GM12801 (cell line): ENCODE measurements around the gene BAZ2A.

ENCODE experiments used
- TF ChIP-seq, protein P1 (sequence below): IDR thresholded peaks from one replicate; pipeline ENCODE4 v1.5.1; 2011; ENCODE audit warnings: control low read depth; ENCODE audit not compliant: insufficient read length; ENCODE audit errors: extremely low read depth

The BAZ2A gene

DNA sequence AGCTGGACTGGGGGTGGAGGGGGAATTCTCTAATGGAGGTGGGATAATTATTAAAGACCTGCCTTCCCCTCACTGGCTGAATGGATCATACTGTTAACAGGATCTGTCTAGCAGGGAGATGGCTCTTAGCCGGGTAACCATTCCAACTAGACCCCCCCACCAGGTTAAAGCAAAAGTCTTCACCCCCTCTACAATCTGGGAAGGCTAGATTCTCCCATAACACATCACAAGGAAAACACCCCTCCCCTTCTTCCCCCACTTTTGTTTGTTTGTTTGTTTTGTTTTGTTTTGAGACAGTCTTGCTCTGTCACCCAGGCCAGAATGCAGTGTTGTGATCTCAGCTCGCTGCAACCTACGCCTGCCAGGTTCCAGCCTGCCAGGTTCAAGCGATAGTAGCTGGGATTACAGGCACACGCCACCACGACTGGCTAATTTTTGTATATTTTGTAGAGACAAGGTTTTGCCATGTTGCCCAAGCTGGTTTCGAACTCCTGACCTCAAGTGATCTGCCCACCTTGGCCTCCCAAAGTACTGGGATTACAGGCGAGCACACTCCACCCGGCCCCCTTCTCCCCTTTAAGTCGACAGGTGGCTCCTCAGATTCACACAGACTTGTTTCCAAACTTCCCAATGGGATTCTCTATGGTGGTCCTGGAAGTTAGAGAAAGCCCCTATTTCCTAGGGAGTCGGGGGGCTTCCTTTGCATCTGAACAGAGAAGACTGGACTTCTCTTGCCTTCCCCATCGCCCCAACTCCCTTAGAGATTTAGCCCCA, 3.5 kb upstream of the BAZ2A start:
- TF ChIP-seq, protein P1, sequence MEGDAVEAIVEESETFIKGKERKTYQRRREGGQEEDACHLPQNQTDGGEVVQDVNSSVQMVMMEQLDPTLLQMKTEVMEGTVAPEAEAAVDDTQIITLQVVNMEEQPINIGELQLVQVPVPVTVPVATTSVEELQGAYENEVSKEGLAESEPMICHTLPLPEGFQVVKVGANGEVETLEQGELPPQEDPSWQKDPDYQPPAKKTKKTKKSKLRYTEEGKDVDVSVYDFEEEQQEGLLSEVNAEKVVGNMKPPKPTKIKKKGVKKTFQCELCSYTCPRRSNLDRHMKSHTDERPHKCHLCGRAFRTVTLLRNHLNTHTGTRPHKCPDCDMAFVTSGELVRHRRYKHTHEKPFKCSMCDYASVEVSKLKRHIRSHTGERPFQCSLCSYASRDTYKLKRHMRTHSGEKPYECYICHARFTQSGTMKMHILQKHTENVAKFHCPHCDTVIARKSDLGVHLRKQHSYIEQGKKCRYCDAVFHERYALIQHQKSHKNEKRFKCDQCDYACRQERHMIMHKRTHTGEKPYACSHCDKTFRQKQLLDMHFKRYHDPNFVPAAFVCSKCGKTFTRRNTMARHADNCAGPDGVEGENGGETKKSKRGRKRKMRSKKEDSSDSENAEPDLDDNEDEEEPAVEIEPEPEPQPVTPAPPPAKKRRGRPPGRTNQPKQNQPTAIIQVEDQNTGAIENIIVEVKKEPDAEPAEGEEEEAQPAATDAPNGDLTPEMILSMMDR: no peak

DNA sequence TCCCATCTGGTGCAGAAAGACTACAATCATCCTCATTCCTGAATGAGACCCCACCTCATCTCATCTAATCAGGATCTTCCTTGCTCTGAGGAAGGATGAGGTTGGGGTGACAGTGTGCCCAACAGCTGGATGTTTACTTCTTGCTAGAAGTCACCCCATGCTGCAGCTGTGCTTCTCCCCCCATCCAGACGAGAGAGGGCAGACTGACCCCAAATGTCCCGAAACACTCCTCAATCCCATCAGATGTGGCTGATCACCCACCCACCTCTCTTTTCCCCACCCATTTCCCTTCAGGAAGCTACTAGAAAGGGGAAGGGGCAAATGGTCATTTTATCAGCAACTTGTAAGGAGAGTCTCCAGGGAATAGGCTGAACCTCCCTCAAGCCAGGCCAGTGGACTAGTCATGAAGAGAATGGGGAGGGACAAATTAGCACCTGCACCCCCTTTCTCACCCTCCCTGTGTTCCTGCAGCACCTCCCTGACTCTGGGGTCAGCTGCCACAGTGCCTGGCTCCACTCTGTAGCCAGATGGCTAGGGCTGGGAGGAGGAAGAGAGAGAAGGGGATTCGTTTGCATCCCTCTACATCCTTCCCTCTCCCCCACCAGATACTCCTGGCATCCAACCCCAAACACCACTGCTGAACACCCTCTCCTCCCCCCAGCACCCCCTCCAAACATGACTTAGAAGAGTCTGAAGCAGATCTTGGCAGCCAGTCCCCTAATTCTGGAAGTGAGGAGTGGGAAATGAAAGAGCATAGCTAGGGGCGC, 2.8 kb upstream of the BAZ2A start:
- TF ChIP-seq, protein P1: no peak

DNA sequence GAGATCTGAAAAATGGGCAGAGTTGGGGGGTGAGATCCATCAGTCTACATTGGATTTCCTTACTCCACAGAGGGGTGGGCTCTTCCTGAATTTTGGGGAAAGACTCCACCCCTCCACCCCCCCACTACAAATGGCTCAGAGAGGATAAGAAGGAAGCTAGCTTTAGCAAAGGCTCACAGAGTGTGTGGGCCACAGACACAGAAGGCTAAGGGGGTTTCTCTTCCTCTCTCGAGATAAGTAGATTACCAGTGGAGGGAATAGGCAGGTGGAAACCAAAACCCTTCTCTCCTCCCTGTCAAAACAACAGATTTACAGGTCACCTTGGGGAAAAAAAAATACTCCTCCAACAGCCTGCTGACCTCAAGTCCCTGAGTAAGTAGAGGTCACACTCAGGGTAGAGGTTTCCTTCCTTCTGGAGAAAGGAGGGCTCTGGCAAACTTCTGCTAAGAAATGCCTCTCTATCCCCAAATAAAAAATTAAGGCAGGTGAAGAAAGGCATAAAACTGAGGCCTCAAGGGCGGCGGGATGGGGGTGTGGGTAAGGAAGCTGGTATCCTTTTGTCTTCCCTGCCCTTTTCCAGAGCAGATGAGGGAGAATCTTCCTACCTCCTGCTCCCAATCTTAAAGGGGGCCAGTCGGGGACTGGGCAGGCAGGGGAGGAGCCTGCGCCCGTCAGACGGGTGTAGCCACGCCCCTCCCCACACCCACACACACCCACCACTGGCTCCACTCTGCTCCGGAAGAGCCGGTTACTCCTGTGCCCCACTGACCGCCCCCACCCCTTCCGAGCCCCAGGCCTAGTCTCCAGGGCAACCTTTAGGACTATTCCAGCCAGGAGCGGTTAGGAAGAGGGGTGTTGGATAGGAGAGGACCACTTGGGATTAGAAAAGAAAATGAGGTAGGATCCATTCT, 1.9 kb upstream of the BAZ2A start:
- TF ChIP-seq, protein P1: no peak

DNA sequence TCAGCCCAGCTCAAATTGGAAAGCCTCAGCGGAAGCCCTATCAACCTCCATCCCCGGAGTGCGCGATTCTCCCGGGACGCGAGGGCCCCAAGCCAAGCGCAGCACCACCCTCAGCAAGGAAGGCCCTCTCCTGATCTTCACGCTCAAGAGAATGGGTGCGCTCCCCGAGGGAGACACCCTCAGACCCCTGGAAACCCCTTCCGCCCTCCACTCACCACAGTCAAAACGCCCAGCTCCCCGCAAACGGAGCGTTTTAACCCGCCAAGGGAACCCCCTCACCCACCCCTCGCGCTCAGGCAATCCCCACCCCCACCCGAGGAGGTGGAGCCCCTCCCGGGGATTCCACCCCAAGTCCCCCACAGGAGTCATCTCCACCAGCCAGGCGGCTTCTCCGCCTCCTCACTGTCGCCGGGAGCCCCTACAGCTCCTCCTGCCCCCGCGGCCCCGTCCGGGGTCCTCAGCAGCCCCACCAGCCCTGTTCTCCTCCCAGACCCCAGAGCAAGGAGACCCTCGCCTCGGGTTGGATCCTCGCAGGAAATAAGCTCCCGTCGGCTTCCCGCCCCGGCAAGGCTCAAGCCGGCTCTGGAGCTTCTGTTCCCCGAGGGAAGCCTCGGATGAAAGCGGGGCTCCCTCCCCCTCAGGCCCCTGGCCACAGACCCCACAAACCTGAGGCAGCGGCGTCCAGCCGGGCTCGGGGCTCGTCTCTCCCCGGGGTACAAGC, 507 bp downstream of the BAZ2A start:
- TF ChIP-seq, protein P1: no peak

DNA sequence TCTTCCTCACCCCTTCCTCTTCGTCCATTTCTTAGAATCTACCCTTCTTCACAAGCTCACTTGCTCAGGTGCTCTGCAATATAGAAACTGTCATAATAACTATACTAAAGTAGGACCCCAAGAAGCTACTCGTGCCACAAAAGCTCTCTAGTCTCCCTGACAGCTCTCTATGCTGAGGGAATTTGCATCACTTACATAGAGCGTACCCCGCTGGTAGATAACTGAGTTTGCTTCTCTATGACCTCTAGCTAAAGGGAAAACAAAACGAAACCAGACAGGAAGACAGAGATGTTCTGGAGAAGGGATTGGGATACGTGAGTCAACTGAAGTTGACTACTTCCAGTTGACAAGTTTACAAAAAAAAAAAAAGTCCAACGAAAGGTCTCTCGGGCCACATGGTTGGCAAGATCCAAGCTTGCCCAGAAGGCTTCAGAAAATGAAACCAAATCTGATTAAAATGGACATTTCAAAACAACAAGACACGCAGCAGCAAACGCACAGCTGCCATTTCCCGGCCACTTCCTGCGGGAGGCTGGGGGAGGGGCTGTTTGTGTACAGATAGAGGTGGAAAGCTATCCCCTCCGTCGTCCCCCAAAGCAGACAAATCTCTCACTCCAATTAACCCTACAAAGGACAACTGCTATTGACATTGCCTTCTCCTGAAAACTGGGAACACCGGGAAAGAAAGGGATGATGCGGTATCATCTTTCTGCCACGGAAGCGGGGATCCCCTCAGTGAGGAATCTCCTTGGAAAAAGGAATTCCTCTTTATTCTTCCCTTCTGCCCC, 1.3 kb downstream of the BAZ2A start:
- TF ChIP-seq, protein P1: no peak

DNA sequence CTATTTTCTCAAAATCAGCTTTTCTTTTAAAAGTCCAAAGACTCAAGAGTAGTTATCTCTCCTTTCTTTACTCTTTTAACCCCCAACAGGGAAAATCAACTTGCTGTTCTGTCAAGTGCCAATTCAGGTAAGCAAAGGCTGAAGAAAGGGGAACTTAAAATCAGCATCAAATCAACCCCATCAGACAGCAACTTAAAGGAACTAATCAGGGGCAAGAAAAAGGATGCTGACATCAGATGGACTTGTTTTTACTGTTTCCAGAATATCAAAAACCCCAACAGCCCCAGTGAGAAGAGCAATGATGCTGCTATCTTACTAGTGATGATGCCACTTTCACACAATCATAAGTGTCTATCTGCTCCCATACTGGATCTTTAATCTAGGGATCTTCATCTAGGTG, 3.4 kb downstream of the BAZ2A start:
- TF ChIP-seq, protein P1: no peak
